HepG2 (cell line): ENCODE data around the gene HMGN4. TPM values are rescaled to one million over a fixed set of nuclear protein-coding genes. Genes with fewer than 3 reads are reported as not detected.

Source experiments
- ATAC-seq: fragments of 200-7000 bp; cut with Tn5 transposase; 3 replicates; pipeline ENCODE4 v1.9.1; 2020; ENCODE audit warnings: mild to moderate bottlenecking, moderate library complexity
- BruUV-seq: library from RNA; stranded (reverse); fragments of 400-500 nt; replicated peaks from 2 replicates; lab custom pipeline; 2021; lab: Mats Ljungman, UMichigan
- CTCF ChIA-PET: fragments of 300-600 bp; formaldehyde crosslinking; extraction: SDS; loops from one replicate; lab custom pipeline; 2021; ENCODE audit warnings: low total read pairs, inconsistent platforms, low intra/inter-chr PET ratio; lab: Yijun Ruan, JAX
- POLR2A ChIA-PET: fragments of 350-600 bp; sonication (Branson Sonifier 250); formaldehyde crosslinking; loops from one replicate; lab custom pipeline; 2020; ENCODE audit warnings: antibody characterized with exemption, inconsistent platforms; lab: Yijun Ruan, JAX
- DNase-seq: peaks from one replicate; pipeline ENCODE4 v3.0.0-alpha.2; 2015; ENCODE audit warnings: low spot score
- FAIRE-seq: peaks from 3 replicates; lab custom pipeline; 2011; peaks lifted over from hg19 to GRCh38; lab: Jason Lieb, UNC
- H2AFZ ChIP-seq: one replicate; pipeline ENCODE4 v1.6.1; 2011; ENCODE audit warnings: low read length, inconsistent platforms
- H3K27ac ChIP-seq: fragments of 300-600 bp; 3 replicates; pipeline ENCODE4 v1.8.0; 2011; ENCODE audit warnings: mixed run types, mild to moderate bottlenecking, mixed read lengths, low read length, inconsistent platforms; ENCODE audit not compliant: insufficient read depth; ENCODE audit errors: extremely low read length
- H3K27me3 ChIP-seq, 2 experiments: fragments of 200-600 bp in 1 of 2; 2 replicates in 1 of 2; 3 replicates in 1 of 2; pipeline versions ENCODE4 v1.6.0 to v1.8.0; 2011; ENCODE audit warnings: low read length in 2 of 2, mild to moderate bottlenecking in 2 of 2, moderate library complexity in 2 of 2, inconsistent platforms in 1 of 2; ENCODE audit not compliant: insufficient read depth in 2 of 2, control insufficient read depth in 1 of 2
- H3K36me3 ChIP-seq, 2 experiments: fragments of 200-600 bp in 1 of 2; replicated peaks in 1 of 2; 2 replicates in 1 of 2; 3 replicates in 1 of 2; pipeline versions ENCODE4 v1.5.1 to v1.8.0; 2011; ENCODE audit warnings: low read length in 2 of 2, inconsistent platforms in 1 of 2; ENCODE audit not compliant: insufficient read depth in 2 of 2, control insufficient read depth in 1 of 2
- H3K4me1 ChIP-seq: 2 replicates; pipeline ENCODE4 v1.5.1; 2012; ENCODE audit warnings: low read length, inconsistent platforms; ENCODE audit not compliant: insufficient read depth
- H3K4me2 ChIP-seq: 2 replicates; pipeline ENCODE4 v1.6.0; 2011; ENCODE audit warnings: low read depth, low read length, inconsistent platforms
- H3K4me3 ChIP-seq, 3 experiments: fragments of 200-600 bp in 1 of 3; sonication (generic), shearing (Covaris generic) in 1 of 3; replicated peaks in 1 of 3; 2 replicates each; pipeline ENCODE4 v1.5.1; 2011 to 2016; ENCODE audit warnings: low read length in 3 of 3, inconsistent platforms in 2 of 3, low read depth in 2 of 3, mild to moderate bottlenecking in 2 of 3, control low read depth in 1 of 3, mixed read lengths in 1 of 3; ENCODE audit not compliant: insufficient read depth in 1 of 3
- H3K79me2 ChIP-seq: one replicate; pipeline ENCODE4 v1.6.1; 2011; ENCODE audit warnings: low read length, inconsistent platforms; ENCODE audit not compliant: insufficient read depth
- H3K9ac ChIP-seq: 2 replicates; pipeline ENCODE4 v1.6.0; 2011; ENCODE audit warnings: mild to moderate bottlenecking, low read depth, low read length, inconsistent platforms; ENCODE audit not compliant: insufficient read depth
- H3K9me3 ChIP-seq: 2 replicates; pipeline ENCODE4 v1.5.1; 2012; ENCODE audit warnings: mild to moderate bottlenecking, low read length
- H4K20me1 ChIP-seq: 2 replicates; pipeline ENCODE4 v1.6.0; 2011; ENCODE audit warnings: inconsistent platforms, mild to moderate bottlenecking, low read length, moderate library complexity; ENCODE audit not compliant: insufficient read depth
- CENPBD1 ChIP-seq: sonication (generic); formaldehyde crosslinking; IDR thresholded peaks from 2 replicates; pipeline ENCODE4 v1.8.0; 2022; ENCODE audit warnings: missing genetic modification reagents, low read depth, mild to moderate bottlenecking, borderline replicate concordance
- CHCHD3 ChIP-seq: sonication (generic); formaldehyde crosslinking; IDR thresholded peaks from 2 replicates; pipeline ENCODE4 v1.8.0; 2022; ENCODE audit warnings: mild to moderate bottlenecking, missing genetic modification reagents, moderate library complexity
- GFI1 ChIP-seq: sonication (generic); formaldehyde crosslinking; IDR thresholded peaks from 2 replicates; pipeline ENCODE4 v1.5.0; 2020; ENCODE audit warnings: missing genetic modification reagents, mild to moderate bottlenecking, borderline replicate concordance
- GLI4 ChIP-seq: sonication (generic); formaldehyde crosslinking; IDR thresholded peaks from 2 replicates; pipeline ENCODE4 v1.5.1; 2020; ENCODE audit warnings: missing genetic modification reagents, mild to moderate bottlenecking, moderate library complexity, borderline replicate concordance
- HOXA5 ChIP-seq: sonication (generic); formaldehyde crosslinking; IDR thresholded peaks from 2 replicates; pipeline ENCODE4 v1.4.0; 2020; ENCODE audit warnings: missing genetic modification reagents
- KLF16 ChIP-seq, 2 experiments: sonication (generic) in 1 of 2; formaldehyde crosslinking in 1 of 2; IDR thresholded peaks; 2 replicates each; pipeline versions ENCODE4 v1.6.1 to v1.8.0; 2016 to 2023; ENCODE audit warnings: missing genetic modification reagents in 2 of 2, missing compliant biosample characterization in 1 of 2
- KLF6 ChIP-seq: IDR thresholded peaks from 2 replicates; pipeline ENCODE4 v1.8.0; 2016; ENCODE audit warnings: missing biosample characterization, missing genetic modification reagents
- KLF9 ChIP-seq: IDR thresholded peaks from 2 replicates; pipeline ENCODE4 v1.6.1; 2016; ENCODE audit warnings: low read depth
- MBD4 ChIP-seq: IDR thresholded peaks from 2 replicates; pipeline ENCODE4 v1.6.1; 2012; ENCODE audit warnings: low read length, inconsistent platforms, borderline replicate concordance
- MTF2 ChIP-seq: sonication (generic); formaldehyde crosslinking; IDR thresholded peaks from 2 replicates; pipeline ENCODE4 v1.5.0; 2020; ENCODE audit warnings: missing genetic modification reagents, borderline replicate concordance
- SOX13 ChIP-seq, 3 experiments: fragments of 450-650 bp in 1 of 3; sonication (generic) in 1 of 3; formaldehyde crosslinking in 1 of 3; IDR thresholded peaks in 2 of 3; conservative IDR thresholded peaks in 1 of 3; 2 replicates each; pipeline versions ENCODE4 v1.5.0 to v1.6.1; 2016 to 2020; ENCODE audit warnings: antibody characterized with exemption in 1 of 3, mild to moderate bottlenecking in 1 of 3, missing compliant biosample characterization in 1 of 3, missing genetic modification reagents in 1 of 3, moderate library complexity in 1 of 3
- TSC22D2 ChIP-seq: sonication (generic); formaldehyde crosslinking; IDR thresholded peaks from 2 replicates; pipeline ENCODE4 v1.5.1; 2020; ENCODE audit warnings: missing genetic modification reagents, mild to moderate bottlenecking, borderline replicate concordance
- ZBTB1 ChIP-seq: sonication (generic); formaldehyde crosslinking; IDR thresholded peaks from 2 replicates; pipeline ENCODE4 v1.4.0; 2020; ENCODE audit warnings: missing genetic modification reagents, borderline replicate concordance
- ZFP91 ChIP-seq: sonication (generic); formaldehyde crosslinking; IDR thresholded peaks from 2 replicates; pipeline ENCODE4 v1.9.0; 2022; ENCODE audit warnings: missing genetic modification reagents, mild to moderate bottlenecking, borderline replicate concordance
- ZNF10 ChIP-seq: sonication (generic); formaldehyde crosslinking; IDR thresholded peaks from 2 replicates; pipeline ENCODE4 v1.4.0; 2020; ENCODE audit warnings: mild to moderate bottlenecking, low read depth, missing genetic modification reagents, borderline replicate concordance
- ZNF121 ChIP-seq: sonication (generic); formaldehyde crosslinking; IDR thresholded peaks from 2 replicates; pipeline ENCODE4 v1.5.0; 2020; ENCODE audit warnings: mild to moderate bottlenecking, missing genetic modification reagents
- ZNF549 ChIP-seq: sonication (generic); formaldehyde crosslinking; IDR thresholded peaks from 2 replicates; pipeline ENCODE4 v1.5.0; 2020; ENCODE audit warnings: missing genetic modification reagents
- ZNF761 ChIP-seq: sonication (generic); formaldehyde crosslinking; conservative IDR thresholded peaks from 2 replicates; pipeline ENCODE4 v1.4.0; 2020; ENCODE audit warnings: mild to moderate bottlenecking, missing genetic modification reagents
- WGBS: methylation state at CpG from one replicate; pipeline ENCODE4 v1.1.6; 2017; ENCODE audit warnings: low lambda C conversion rate; 5-methylcytosine and 5-hydroxymethylcytosine counted together
- in situ Hi-C: cut with HindIII; loops from 2 replicates; pipeline ENCODE4 v1.10.0; 2017; ENCODE audit warnings: low pct_unique_long_range_greater_than_20kb; ENCODE audit not compliant: extremely low pct_ligation_motif_present
- intact Hi-C: fragments of 100-400 bp; cut with micrococcal nuclease; formaldehyde crosslinking; loops from one replicate; pipeline ENCODE4 v1.10.0; 2022; ENCODE audit not compliant: unreplicated experiment
- polyA plus RNA-seq, 8 experiments: library from polyadenylated mRNA; depleted of rRNA in 3 of 8; stranded (reverse) in 7 of 8; unstranded in 1 of 8; fragments of >200 nt; fragmentation: Illumina TruSeq in 4 of 8; extraction: Trizol in 4 of 8; gene quantifications; 2 replicates each; pipeline versions ENCODE4 v1.2.1 to v1.2.3, GENCODE V29; 2011 to 2016; ENCODE audit warnings: low read depth in 4 of 8, missing spikeins in 1 of 8, mixed read lengths in 1 of 8; ENCODE audit not compliant: insufficient read depth in 1 of 8
- total RNA-seq, 5 experiments: library from RNA; depleted of rRNA; stranded (reverse); fragments of >200 nt; fragmentation: Illumina TruSeq; extraction: Trizol; gene quantifications; 2 replicates each; pipeline ENCODE4 v1.2.3, GENCODE V29; 2016; ENCODE audit warnings: low read depth in 1 of 5
- TF ChIP-seq, protein P1 (sequence below): sonication (generic); formaldehyde crosslinking; IDR thresholded peaks from 2 replicates; pipeline ENCODE4 v1.4.0; 2020; ENCODE audit warnings: missing genetic modification reagents, borderline replicate concordance

Gene HMGN4
- total and polyA plus RNA-seq, 2 of the 13 experiments (the other 11 are each of a cell fraction or from before 2014, with no cell fraction given), result 39.9 to 52.1 TPM

- H3K27ac ChIP-seq, result peak overlapping the region; percentile 42
- ChIA-PET POLR2A (interaction anchor here (0.7 kb wide), 1 partner anchor 12 kb away, joined by 3 read pairs; no protein-coding TSS in a partner anchor), CTCF (no interaction called here)
- no peaks in the 10 kb centered on the region for H3K27me3 ChIP-seq
- peak; percentile 88 for ATAC-seq
- FAIRE-seq, result no peak
- H3K79me2 ChIP-seq, result no peaks in the 10 kb centered on the region
- peak overlapping the region; percentile 59; the same call in 1 of the 2 replicates for H3K9ac ChIP-seq
- H4K20me1 ChIP-seq, result no peaks in the 10 kb centered on the region
- H3K4me1 ChIP-seq, result peaks cover 69% of the 10 kb centered on the region
- no peak overlapping the region for H2AFZ ChIP-seq
- H3K36me3 ChIP-seq, result no peaks in the 10 kb centered on the region
- WGBS, result 4% methylated on average over 45 of the region's 49 CpGs
- no TSS peak for BruUV-seq
- intact Hi-C loops (loop anchor here (1.0 to 5.0 kb wide), 4 partner anchors 11 to 64 kb away; partner anchors contain the start of gene BTN2A1), in situ Hi-C loops (no loop called here)
- H3K4me3 ChIP-seq, result peak overlapping the region; percentile 62 to 67 (median 62)
- peak overlapping the region; percentile 78 for H3K4me2 ChIP-seq
- no peaks in the 10 kb centered on the region for H3K9me3 ChIP-seq
- peak; percentile 82 for DNase-seq
- TF ChIP-seq ZNF10 (CRISPR knock-in tag) (no peak), ZFP91 (CRISPR knock-in tag) (no peak), ZNF549 (no peak), GLI4 (CRISPR knock-in tag) (no peak), KLF16 (CRISPR knock-in tag; IDR thresholded peaks at IDR 0.05) (peak in 1 of 2 experiments; percentile 64; a peak in 2 of 4 replicates), SOX13 (IDR thresholded peaks at IDR 0.05) (no peak), SOX13 (CRISPR knock-in tag; conservative IDR thresholded peaks at IDR 0.05 in 1 of 2, IDR thresholded peaks at IDR 0.05 in 1 of 2) (peak in 1 of 2 experiments; percentile 57; a peak in 2 of 4 replicates), CENPBD1 (CRISPR knock-in tag) (no peak), MBD4 (no peak), ZNF121 (CRISPR knock-in tag) (no peak), ZBTB1 (CRISPR knock-in tag) (no peak), ZNF761 (0 out of 2 replicates have a peak, but pooled peaks have one; percentile 58), KLF6 (CRISPR knock-in tag) (peak; percentile 32; the same call in 1 of the 2 replicates), GFI1 (CRISPR knock-in tag) (no peak), CHCHD3 (CRISPR knock-in tag) (no peak), MTF2 (no peak), TSC22D2 (CRISPR knock-in tag) (peak; percentile 39; the same call in 1 of the 2 replicates), KLF9 (0 out of 2 replicates have a peak, but pooled peaks have one; percentile 18), HOXA5 (CRISPR knock-in tag) (peak; percentile 73; the same call in 1 of the 2 replicates)
- TF ChIP-seq, protein P1, sequence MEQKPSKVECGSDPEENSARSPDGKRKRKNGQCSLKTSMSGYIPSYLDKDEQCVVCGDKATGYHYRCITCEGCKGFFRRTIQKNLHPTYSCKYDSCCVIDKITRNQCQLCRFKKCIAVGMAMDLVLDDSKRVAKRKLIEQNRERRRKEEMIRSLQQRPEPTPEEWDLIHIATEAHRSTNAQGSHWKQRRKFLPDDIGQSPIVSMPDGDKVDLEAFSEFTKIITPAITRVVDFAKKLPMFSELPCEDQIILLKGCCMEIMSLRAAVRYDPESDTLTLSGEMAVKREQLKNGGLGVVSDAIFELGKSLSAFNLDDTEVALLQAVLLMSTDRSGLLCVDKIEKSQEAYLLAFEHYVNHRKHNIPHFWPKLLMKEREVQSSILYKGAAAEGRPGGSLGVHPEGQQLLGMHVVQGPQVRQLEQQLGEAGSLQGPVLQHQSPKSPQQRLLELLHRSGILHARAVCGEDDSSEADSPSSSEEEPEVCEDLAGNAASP (CRISPR knock-in tag), result peak; percentile 66
Measured at GRCh38 chr6:26520850-26521599, 17.1 kb upstream of the HMGN4 start.
